CD14-positive monocyte (primary cell): Measurements from ENCODE around the gene CCDC150. TPM values are rescaled to one million over a fixed set of nuclear protein-coding genes. Genes with fewer than 3 reads are reported as not detected.
A peak's percentile ranks its signal among the peaks of the same experiment; 100 is the strongest.

Experiments used
- DNase-seq, 3 donors: peaks; one replicate each; pipeline ENCODE4 v3.0.0-alpha.2; 2011 to 2022
- H2AFZ ChIP-seq: 2 replicates; pipeline ENCODE4 v1.6.0; 2012; ENCODE audit warnings: mild to moderate bottlenecking, low read depth, low read length, inconsistent platforms; ENCODE audit not compliant: insufficient read depth, poor library complexity, severe bottlenecking
- H3K27ac ChIP-seq, 2 donors: 1 replicate in 1 of 2; 2 replicates in 1 of 2; pipeline ENCODE4 v1.5.1; 2012 to 2013; ENCODE audit warnings: low read length in 2 of 2, control low read depth in 1 of 2, inconsistent platforms in 1 of 2, low read depth in 1 of 2, mild to moderate bottlenecking in 1 of 2
- H3K27me3 ChIP-seq, 2 donors: one replicate each; pipeline versions ENCODE4 v1.6.0 to v1.6.1; 2011 to 2013; ENCODE audit warnings: low read length in 2 of 2; ENCODE audit not compliant: control insufficient read depth in 2 of 2, insufficient read depth in 2 of 2
- H3K36me3 ChIP-seq, 2 donors: replicated peaks in 1 of 2; 1 replicate in 1 of 2; 2 replicates in 1 of 2; pipeline versions ENCODE4 v1.5.1 to v1.6.1; 2012 to 2013; ENCODE audit warnings: low read length in 2 of 2, control low read depth in 1 of 2, inconsistent platforms in 1 of 2, mild to moderate bottlenecking in 1 of 2; ENCODE audit not compliant: insufficient read depth in 2 of 2, control insufficient read depth in 1 of 2
- H3K4me1 ChIP-seq, 2 donors: 1 replicate in 1 of 2; 2 replicates in 1 of 2; pipeline versions ENCODE4 v1.5.1 to v1.6.1; 2012 to 2013; ENCODE audit warnings: low read length in 2 of 2, control low read depth in 1 of 2, inconsistent platforms in 1 of 2, mild to moderate bottlenecking in 1 of 2, moderate library complexity in 1 of 2; ENCODE audit not compliant: insufficient read depth in 2 of 2, control insufficient read depth in 1 of 2
- H3K4me2 ChIP-seq: replicated peaks from 2 replicates; pipeline ENCODE3; 2012; ENCODE audit warnings: low read length, moderate library complexity, mild to moderate bottlenecking; ENCODE audit not compliant: poor library complexity, severe bottlenecking; ENCODE audit errors: extremely low read depth
- H3K4me3 ChIP-seq, 3 experiments: fragments of 200-600 bp in 1 of 3; sonication (generic) in 1 of 3; replicated peaks in 1 of 3; 1 replicate in 2 of 3; 2 replicates in 1 of 3; pipeline ENCODE4 v1.5.1; 2011 to 2013; ENCODE audit warnings: low read length in 3 of 3, mild to moderate bottlenecking in 3 of 3, control low read depth in 2 of 3, low read depth in 2 of 3, inconsistent platforms in 1 of 3, moderate library complexity in 1 of 3
- H3K79me2 ChIP-seq: 2 replicates; pipeline ENCODE4 v1.6.0; 2012; ENCODE audit warnings: mild to moderate bottlenecking, control low read depth, inconsistent platforms, low read length, moderate library complexity; ENCODE audit not compliant: insufficient read depth
- H3K9ac ChIP-seq: 2 replicates; pipeline ENCODE4 v1.6.0; 2017; ENCODE audit warnings: low read length, mild to moderate bottlenecking; ENCODE audit not compliant: insufficient read depth, poor library complexity, severe bottlenecking
- H3K9me3 ChIP-seq, 2 donors: replicated peaks in 1 of 2; 1 replicate in 1 of 2; 2 replicates in 1 of 2; pipeline versions ENCODE4 v1.5.1 to v1.6.1; 2012 to 2013; ENCODE audit warnings: low read length in 2 of 2, control low read depth in 1 of 2; ENCODE audit not compliant: control insufficient read depth in 1 of 2, insufficient read depth in 1 of 2
- H4K20me1 ChIP-seq: 2 replicates; pipeline ENCODE4 v1.6.0; 2012; ENCODE audit warnings: mild to moderate bottlenecking, low read length, control low read depth, moderate library complexity; ENCODE audit not compliant: insufficient read depth
- H3K27ac Mint-ChIP-seq, 7 donors: one replicate each; pipeline ENCODE4 v1.8.0; 2020; ENCODE audit warnings: mild to moderate bottlenecking in 7 of 7, mixed read lengths in 7 of 7, moderate library complexity in 6 of 7, inconsistent platforms in 2 of 7
- H3K27me3 Mint-ChIP-seq, 3 donors: one replicate each; pipeline ENCODE4 v1.8.0; 2021 to 2022; ENCODE audit warnings: low read depth in 3 of 3, mild to moderate bottlenecking in 3 of 3, mixed read lengths in 3 of 3, moderate library complexity in 3 of 3, inconsistent platforms in 1 of 3
- H3K36me3 Mint-ChIP-seq, 2 donors: one replicate each; pipeline ENCODE4 v1.8.0; 2020; ENCODE audit warnings: mixed read lengths in 2 of 2, inconsistent platforms in 1 of 2, mild to moderate bottlenecking in 1 of 2
- H3K4me1 Mint-ChIP-seq: one replicate; pipeline ENCODE4 v1.8.0; 2020; ENCODE audit warnings: mild to moderate bottlenecking, mixed read lengths
- H3K4me3 Mint-ChIP-seq, 2 donors: one replicate each; pipeline ENCODE4 v1.8.0; 2020; ENCODE audit warnings: mild to moderate bottlenecking in 2 of 2, mixed read lengths in 2 of 2, moderate library complexity in 1 of 2
- H3K9me3 Mint-ChIP-seq, 7 donors: one replicate each; pipeline ENCODE4 v1.8.0; 2020 to 2022; ENCODE audit warnings: mixed read lengths in 7 of 7, mild to moderate bottlenecking in 6 of 7, moderate library complexity in 6 of 7, inconsistent platforms in 2 of 7
- CTCF ChIP-seq: fragments of 200-600 bp; IDR thresholded peaks from one replicate; pipeline ENCODE4 v1.8.0; 2022; ENCODE audit warnings: antibody characterized with exemption, mild to moderate bottlenecking
- WGBS: methylation state at CpG from one replicate; pipeline ENCODE4 v1.1.5; 2013; ENCODE audit warnings: missing lambda C conversion rate; ENCODE audit not compliant: insufficient coverage; 5-methylcytosine and 5-hydroxymethylcytosine counted together
- intact Hi-C, 2 donors: fragments of 100-400 bp; cut with micrococcal nuclease; formaldehyde crosslinking; loops; one replicate each; pipeline versions ENCODE4 v1.15.0 to v1.15.1; 2023
- polyA plus RNA-seq, 3 donors: library from polyadenylated mRNA; depleted of rRNA in 1 of 3; unstranded in 2 of 3; stranded (reverse) in 1 of 3; fragments of 300-500 nt in 2 of 3; fragments of >200 nt in 1 of 3; fragmentation: Illumina TruSeq in 2 of 3; gene quantifications; 1 replicate in 2 of 3; 2 replicates in 1 of 3; pipeline ENCODE4 v1.2.3, GENCODE V29; 2012 to 2021

Gene CCDC150
- polyA plus RNA-seq, 3 donors: 0.09 TPM; not detected in 2

DNA sequence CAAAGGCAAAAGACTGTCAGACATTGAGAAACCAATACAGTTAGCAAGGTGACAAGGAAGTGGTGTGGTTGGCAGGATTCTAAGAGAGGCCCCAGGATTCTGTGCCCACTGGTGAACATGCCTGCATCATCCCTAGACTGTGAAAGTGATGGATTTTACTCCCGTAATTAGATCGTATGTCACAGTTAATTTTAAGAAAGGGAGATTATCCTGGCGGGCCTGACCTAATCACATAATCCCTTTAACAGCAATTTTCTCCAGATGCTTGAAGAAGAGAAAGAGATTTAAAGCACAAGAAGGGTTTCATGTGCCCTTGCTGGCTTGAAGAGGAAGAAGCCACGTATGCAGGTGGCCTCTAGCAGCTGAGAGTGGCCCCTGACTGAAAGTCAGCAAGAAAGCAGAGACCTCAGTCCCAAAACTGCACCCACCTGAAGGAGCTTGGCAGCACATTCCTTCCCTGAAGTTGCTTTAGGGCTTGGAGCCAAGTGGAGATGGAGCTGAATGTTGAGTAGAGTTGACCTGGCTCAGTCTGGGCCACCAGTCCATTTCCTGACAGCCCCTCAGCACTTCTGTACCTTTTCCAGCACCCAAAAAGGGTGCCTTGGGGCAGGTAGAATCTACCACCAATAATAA is 110.9 kb downstream of the CCDC150 start:
- intact Hi-C loops: loop anchor here in 1 of 2 donors (10.0 kb wide), 1 partner anchor 634 kb away; no protein-coding TSS in a partner anchor
- Mint-ChIP-seq H3K4me3 (no peak overlapping the region), H3K36me3 (no peaks in the 10 kb centered on the region), H3K27ac (no peak overlapping the region), H3K27me3 (peaks cover 0 to 3% (median 1%) of the 10 kb centered on the region in 3 donors), H3K9me3 (peaks cover 0 to 14% (median 3%) of the 10 kb centered on the region in 7 donors), H3K4me1 (peaks cover 19% of the 10 kb centered on the region)
- Histone ChIP-seq H3K27ac (no peak overlapping the region), H3K9me3 (no peaks in the 10 kb centered on the region), H4K20me1 (no peaks in the 10 kb centered on the region), H3K79me2 (no peaks in the 10 kb centered on the region), H3K4me2 (no peak overlapping the region), H3K36me3 (no peaks in the 10 kb centered on the region), H3K27me3 (no peaks in the 10 kb centered on the region), H3K4me3 (no peak overlapping the region), H3K4me1 (peaks cover 9 to 12% of the 10 kb centered on the region in 2 donors), H2AFZ (peak overlapping the region; percentile 67), H3K9ac (no peak overlapping the region)
- WGBS: no CpG with 5 or more reads among the region's 4 CpGs
- TF ChIP-seq CTCF: no peak
- no peak for DNase-seq

GRCh38 chr2:196750977-196751631 is 111.6 kb downstream of the CCDC150 start:
- no peak overlapping the region for H3K9ac ChIP-seq
- H3K36me3 Mint-ChIP-seq: peaks cover 0 to 3% of the 10 kb centered on the region in 2 donors
- peak overlapping the region; percentile 67 for H2AFZ ChIP-seq
- H3K4me2 ChIP-seq: peak overlapping the region; percentile 43
- peak; percentile 42 to 60 (median 57) for DNase-seq
- H3K36me3 ChIP-seq: no peaks in the 10 kb centered on the region
- no peaks in the 10 kb centered on the region for H4K20me1 ChIP-seq
- H3K27me3 Mint-ChIP-seq: peaks cover 0 to 3% (median 1%) of the 10 kb centered on the region in 3 donors
- peak overlapping the region in 1 of 3 experiments; percentile 1 for H3K4me3 ChIP-seq
- intact Hi-C loops: loop anchor here in 1 of 2 donors (10.0 kb wide), 1 partner anchor 634 kb away; no protein-coding TSS in a partner anchor
- peak; percentile 84 for TF ChIP-seq CTCF
- H3K79me2 ChIP-seq: no peaks in the 10 kb centered on the region
- H3K9me3 Mint-ChIP-seq: peaks cover 3 to 17% (median 6%) of the 10 kb centered on the region in 7 donors
- peak overlapping the region in 1 of 7 donors; percentile 20 for H3K27ac Mint-ChIP-seq
- H3K4me3 Mint-ChIP-seq: no peak overlapping the region
- no peaks in the 10 kb centered on the region for H3K9me3 ChIP-seq
- WGBS: 30% methylated on average over 2 of the region's 8 CpGs
- no peak overlapping the region for H3K27ac ChIP-seq
- H3K4me1 Mint-ChIP-seq: peaks cover 19% of the 10 kb centered on the region
- no peaks in the 10 kb centered on the region for H3K27me3 ChIP-seq
- H3K4me1 ChIP-seq: peaks cover 9 to 12% of the 10 kb centered on the region in 2 donors
